Renal cortical epithelial cell (primary cell): Measurements from ENCODE around the gene PTPN11. TPM values are rescaled to one million over a fixed set of nuclear protein-coding genes. Genes with fewer than 3 reads are reported as not detected.
"Not testable (repeated sequence)": the region's sequence is repeated elsewhere in the genome, so short reads cannot be mapped to it uniquely, and the experiment has no call there.

Experiments used
- DNase-seq: peaks from one replicate; pipeline ENCODE4 v3.0.0-alpha.2; 2011; ENCODE audit warnings: low read depth
- total RNA-seq: library from RNA; depleted of rRNA; stranded (reverse); fragments of >200 nt; gene quantifications from 2 replicates; pipeline ENCODE4 v1.2.3, GENCODE V29; 2014

PTPN11 gene
- total RNA-seq, 1 donor from 2014 or later: 195 TPM

GRCh38 chr12:112448165-112448564 is 29.4 kb downstream of the PTPN11 start:
- DNase-seq: not testable (repeated sequence)

- DNase-seq: no peak
These were observed 32.0 kb downstream of the PTPN11 start for GRCh38 chr12:112450725-112451124.

GRCh38 chr12:112456029-112456428 is 37.3 kb downstream of the PTPN11 start:
- DNase-seq: no peak

GRCh38 chr12:112457142-112457541 is 38.4 kb downstream of the PTPN11 start:
- DNase-seq: not testable (repeated sequence)

GRCh38 chr12:112458330-112458729 is 39.6 kb downstream of the PTPN11 start:
- no peak for DNase-seq

- no peak for DNase-seq
These were observed 40.0 kb downstream of the PTPN11 start for GRCh38 chr12:112458751-112459150.

- no peak for DNase-seq
These were observed 44.7 kb downstream of the PTPN11 start for GRCh38 chr12:112463478-112463877.

GRCh38 chr12:112464605-112465004 is 45.9 kb downstream of the PTPN11 start:
- no peak for DNase-seq

GRCh38 chr12:112466011-112466422 is 47.3 kb downstream of the PTPN11 start:
- DNase-seq: peak; percentile 79

GRCh38 chr12:112466835-112467234 is 48.1 kb downstream of the PTPN11 start:
- DNase-seq: no peak

- no peak for DNase-seq
These were observed 49.3 kb downstream of the PTPN11 start for GRCh38 chr12:112468046-112468445.

GRCh38 chr12:112473056-112473455 is 54.3 kb downstream of the PTPN11 start:
- DNase-seq: peak; percentile 11

- DNase-seq: peak; percentile 8
These were observed 60.7 kb downstream of the PTPN11 start for GRCh38 chr12:112479413-112479812.

- DNase-seq: no peak
These were observed 62.2 kb downstream of the PTPN11 start for GRCh38 chr12:112480931-112481330.

- DNase-seq: no peak
These were observed 64.0 kb downstream of the PTPN11 start for GRCh38 chr12:112482733-112483132.

- DNase-seq: no peak
These were observed 67.6 kb downstream of the PTPN11 start for GRCh38 chr12:112486361-112486760.

- DNase-seq: no peak
These were observed 69.6 kb downstream of the PTPN11 start for GRCh38 chr12:112488257-112488876.

GRCh38 chr12:112489456-112489855 is 70.7 kb downstream of the PTPN11 start:
- DNase-seq: no peak

GRCh38 chr12:112496496-112496895 is 77.7 kb downstream of the PTPN11 start:
- DNase-seq: no peak

GRCh38 chr12:112498580-112498979 is 79.8 kb downstream of the PTPN11 start:
- no peak for DNase-seq

GRCh38 chr12:112503512-112503911 is 84.8 kb downstream of the PTPN11 start:
- DNase-seq: no peak

- no peak for DNase-seq
These were observed 87.9 kb downstream of the PTPN11 start for GRCh38 chr12:112506513-112507166.

- no peak for DNase-seq
These were observed 94.7 kb downstream of the PTPN11 start for GRCh38 chr12:112513471-112513870.

- no peak for DNase-seq
These were observed 95.7 kb downstream of the PTPN11 start for GRCh38 chr12:112514456-112514855.
